HG03432 (cell line): Measurements from ENCODE around the gene CDH13.

Experiments used
- ATAC-seq: cut with Tn5 transposase; IDR thresholded peaks from one replicate; pipeline ENCODE4 v1.9.1; 2021; ENCODE audit warnings: mild to moderate bottlenecking, moderate library complexity; ENCODE audit not compliant: unreplicated experiment

Gene CDH13

DNA sequence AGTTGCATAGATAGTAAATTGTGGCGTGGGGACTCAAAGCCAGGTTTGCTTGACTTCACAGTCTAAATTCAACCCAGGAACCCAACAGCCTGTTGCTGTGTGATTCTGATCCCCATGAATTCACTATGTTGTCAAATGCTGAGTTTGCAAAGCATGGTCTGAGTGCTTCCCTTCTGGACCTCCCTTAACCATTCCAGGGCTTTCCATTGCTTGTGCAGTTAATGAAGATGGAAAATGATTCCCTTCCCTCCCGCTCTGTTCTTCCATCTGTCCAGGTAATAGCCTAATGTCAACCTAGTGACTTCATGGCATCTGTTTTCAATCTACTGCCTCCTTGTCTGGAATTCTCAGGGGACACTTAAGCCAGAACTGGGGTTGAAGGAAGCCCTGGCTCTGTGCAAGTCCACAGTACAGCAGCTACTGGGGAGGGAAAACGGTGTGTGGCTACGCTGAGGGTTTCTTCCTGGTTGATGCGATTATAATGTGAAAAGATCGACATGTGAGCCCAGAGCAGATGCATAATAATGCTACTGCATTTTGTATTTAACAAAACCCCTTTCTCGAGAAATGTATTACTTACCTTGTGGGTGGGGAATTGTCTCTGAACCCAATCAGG, 206.7 kb downstream of the CDH13 start:
- no peak for ATAC-seq

DNA sequence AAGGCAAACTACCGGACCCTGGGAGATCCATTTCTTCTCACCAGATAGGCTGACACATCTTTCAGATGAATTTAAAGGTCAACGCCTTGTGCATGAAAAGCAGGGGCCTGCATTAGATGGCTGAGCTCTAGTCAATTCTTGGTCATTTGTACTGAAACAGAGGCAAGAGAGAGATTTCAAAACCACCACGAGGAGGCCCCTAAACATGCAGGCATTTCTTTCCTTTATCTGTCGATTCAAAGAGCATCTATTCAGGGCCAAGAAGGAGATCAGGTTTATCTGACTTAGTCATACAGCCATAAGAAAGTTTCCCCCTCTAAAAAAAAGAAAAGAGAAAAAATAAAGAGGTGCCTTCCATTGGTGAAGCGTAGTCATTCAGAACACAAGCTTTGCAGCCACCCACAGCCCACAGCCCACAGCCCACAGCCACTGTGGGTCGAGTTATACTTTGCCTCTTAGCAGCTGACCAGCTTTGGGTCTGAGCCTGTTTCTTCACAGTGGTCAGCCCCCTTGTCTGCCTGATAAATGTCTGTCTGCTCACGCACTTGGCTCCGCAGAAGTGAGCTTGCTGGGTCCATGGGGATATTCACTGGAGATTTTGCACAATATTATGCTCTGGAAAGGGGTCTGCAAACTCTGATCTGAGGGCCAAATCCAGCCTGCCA, 207.5 kb downstream of the CDH13 start:
- ATAC-seq = no peak

DNA sequence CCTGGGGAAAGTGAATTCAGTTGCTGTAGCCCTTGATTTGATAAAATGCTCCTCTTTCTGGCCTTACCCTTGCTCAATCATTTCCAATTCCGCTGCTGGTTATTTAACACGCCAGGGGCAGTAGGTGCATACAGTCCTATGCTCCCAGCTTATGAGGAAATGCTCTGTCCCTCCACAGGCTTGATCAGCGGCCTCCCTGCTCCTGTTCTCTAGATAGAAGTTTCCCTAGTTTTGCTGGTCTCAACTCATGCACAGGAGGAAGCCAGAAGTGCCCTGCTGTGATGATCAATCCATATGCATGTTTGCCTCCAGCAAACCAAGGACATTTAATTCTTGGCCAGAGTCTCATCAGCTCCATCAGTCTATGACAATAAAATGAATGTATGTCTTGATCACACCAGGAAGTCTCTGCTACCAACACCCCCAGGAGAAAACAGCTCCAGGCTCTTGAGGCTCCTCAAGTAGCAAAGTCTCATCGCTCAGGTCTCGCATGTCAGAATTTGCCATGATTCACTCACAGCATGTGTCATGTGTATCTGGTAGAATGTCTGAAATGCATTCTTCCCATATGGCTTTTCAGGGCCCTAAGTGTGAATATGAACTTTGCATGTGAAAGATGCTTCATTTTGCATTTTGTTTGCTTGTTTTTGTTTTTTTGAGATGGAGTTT, 208.9 kb downstream of the CDH13 start:
- no peak for ATAC-seq

DNA sequence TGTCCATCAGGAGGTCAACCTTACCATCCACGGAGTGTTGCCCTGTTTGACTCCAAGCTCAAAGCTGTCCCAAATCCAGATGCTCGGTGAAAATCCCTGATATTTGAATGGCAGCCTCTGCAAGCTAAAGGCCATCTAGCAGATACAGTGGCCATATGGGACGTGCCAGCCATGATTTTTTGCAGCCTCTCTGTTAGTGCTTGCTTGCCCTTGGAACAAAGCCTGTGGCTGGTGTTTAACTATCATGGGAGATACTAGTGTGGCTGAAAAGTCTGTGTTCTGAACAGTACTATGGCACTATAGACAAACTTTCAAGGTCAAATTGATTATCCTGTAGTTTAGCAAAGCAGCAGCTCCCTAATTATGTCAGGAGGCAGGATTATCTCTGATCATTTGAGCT, 214.3 kb downstream of the CDH13 start:
- ATAC-seq = no peak

DNA sequence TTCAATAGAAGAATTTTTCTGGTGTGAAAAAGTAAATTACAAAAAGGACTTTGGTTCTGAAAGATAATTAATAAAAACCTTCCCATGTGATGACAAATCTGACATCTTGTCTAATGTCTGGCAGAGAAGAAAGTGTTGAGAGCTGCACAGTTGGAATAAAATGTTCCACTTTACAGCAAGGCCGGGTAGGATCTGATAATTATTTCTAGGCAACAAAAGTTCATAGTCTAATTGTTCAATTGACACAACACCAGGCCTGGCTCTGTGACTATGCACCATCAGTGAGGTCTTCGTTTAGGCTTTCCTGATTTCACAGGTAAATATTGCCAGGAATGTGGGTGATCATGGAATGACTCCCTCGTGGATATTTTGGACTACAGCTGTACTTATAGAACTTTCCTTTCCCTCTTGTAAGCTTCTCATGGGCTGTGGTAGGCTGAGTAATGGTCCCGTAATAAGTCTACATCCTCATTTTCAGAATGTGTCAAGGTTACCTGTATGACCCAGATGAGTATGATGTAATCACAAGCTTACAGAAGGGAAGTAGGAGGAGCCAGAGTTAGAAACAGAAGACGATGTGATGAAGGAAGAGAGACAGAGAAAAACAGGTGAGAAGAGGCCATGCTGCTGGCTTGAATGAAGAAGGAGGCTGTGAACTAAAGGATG, 217.0 kb downstream of the CDH13 start:
- ATAC-seq = no peak

DNA sequence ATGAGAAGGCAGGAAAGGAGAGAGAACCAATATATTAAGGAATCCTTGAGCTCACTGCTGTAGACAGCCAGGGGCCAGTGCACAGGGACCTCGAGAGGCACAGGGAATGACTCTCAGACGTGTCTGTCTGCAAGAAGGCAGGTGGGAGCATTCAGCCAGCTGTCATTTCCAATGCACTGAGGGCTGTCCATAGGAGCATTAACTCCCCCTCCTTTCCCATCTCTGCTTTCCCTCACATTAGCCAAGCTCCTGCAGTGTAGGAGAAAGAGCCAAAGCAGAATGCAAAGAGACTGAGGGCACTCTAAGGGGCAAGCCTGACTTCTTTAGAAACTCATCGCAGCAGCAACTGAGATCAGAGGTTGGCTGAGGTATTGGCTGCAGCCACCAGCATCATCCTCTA, 218.3 kb downstream of the CDH13 start:
- no peak for ATAC-seq

DNA sequence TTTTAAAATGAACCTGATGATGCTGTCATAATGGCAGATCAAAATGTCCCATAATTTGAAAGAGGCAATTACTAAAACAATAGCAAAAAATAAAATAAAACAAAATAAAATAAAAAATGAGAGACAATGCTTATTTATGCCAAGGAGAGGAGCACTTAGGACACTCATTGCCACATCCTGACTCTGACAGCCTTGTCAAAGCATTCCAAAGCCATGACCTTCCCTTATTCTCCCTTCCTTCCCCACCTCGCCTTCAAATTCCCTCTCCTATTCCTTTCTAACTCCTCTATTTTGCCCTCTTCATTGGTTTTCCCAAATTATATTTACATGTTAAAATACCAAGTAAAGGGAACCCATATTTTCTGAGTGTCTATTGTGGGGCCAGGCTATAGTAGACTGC, 220.0 kb downstream of the CDH13 start:
- no peak for ATAC-seq

DNA sequence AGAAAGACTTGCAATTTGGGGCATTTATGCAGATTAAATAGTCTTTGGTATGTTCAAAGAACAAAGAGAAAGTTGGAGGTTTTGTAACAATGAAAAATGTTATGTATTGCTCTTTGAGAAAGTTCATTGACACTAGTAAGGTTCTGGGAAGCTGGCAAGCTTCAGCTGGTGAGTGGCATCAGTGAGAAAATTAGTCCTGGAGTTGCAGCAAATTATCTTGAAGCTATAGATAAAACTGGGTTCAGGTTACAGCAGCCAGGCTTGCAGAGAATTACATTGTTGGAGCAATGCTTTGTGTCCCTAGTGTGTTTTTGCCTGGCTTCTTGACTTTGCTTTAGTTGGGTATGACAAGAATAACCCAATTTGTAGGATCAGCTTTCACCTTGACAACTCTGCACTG, 221.2 kb downstream of the CDH13 start:
- ATAC-seq = no peak

DNA sequence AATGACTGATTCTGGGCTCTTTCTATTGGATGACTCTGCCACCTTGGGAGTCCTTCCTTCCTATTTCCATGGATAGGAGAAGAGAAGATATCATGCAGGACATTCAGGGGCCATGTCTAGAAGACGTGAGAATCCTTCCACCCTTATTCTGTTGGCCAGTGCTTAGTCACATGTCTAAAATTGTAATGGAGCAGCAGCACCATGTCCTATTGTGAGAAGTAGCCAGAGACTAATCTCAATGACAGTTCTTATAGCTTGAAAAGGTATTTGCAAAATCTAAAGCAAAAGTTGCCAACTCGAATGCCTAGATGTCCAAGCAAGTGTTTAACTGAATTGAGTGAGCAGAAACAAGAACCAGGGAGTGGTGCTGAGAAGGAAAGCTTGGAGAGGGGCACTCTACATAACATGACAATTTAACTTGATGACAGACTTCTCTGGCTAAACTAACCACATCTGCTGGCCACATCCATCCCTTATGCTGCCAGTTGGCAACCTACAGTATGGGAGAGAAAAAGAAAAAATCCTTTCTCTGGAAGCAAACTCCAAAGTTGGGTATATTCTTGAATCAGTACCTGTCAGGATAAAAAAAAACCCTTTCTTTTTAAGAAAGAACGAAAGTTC, 225.7 kb downstream of the CDH13 start:
- no peak for ATAC-seq

DNA sequence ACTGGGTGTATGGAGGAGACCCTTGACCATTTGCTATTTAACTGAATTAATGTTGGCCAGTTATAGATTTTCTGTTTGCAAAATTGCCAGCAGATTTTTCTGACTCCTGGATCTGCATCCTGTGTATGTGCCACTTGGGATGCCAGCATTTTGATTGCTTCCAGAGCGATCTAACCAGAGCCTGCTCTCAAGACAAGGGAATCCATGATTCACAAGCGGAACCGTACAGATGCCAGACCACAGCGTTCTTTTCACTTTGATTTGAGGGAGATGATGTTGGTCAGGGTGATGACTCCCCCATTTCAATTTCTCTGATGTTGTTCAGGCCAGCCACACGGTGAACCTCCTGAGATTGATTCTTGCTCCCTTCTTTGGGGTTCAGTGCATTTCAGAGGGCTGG, 228.7 kb downstream of the CDH13 start:
- no peak for ATAC-seq

DNA sequence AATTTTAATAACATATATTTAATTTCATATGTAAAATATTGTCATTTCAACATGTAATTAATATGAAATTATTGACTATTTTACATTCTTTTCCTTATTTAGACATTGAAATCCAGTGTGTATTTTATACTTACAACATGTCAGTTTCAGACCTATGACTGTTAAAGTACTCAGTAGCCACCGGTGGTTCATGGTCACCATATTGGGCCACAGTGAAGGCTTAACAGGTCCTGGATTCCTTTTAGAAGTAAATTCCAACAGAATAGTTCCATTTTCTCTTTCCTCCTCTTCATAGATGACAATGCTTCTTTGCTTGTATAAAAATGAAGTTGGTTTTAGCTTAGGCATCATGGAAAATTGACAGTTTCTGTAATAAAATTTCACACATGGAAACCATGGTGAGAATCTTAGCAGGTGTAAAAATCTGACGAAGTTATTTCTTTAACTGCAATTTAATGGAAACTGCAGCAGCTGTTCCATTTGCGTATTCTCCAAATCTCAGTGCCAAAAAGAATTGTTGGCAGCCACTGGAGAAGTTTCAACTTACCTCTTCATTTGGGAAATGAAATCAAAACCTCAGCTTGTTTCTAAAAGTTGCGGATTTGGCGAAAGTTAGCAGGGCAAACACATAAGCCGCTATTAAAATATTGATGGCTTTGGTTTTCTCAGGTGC, 231.1 kb downstream of the CDH13 start:
- no peak for ATAC-seq

DNA sequence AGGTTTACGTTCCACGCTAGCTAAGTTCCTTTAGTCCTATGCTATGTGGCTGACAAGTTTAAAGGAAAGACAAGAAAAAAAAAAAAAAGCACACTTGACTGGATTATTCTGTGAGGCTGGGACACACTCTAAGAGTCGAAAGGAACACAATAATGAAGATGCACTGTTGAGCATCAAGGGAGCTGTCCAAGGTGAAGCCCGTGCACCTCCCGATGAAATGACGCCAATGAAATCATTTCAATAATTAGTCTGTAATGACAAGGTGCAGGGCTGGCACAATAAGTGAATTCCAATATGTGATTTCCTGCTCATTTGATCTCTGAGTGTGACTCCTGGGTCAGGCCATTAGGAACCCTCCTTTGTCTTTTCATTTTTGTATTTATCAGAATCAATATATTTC, 232.9 kb downstream of the CDH13 start:
- ATAC-seq = no peak

DNA sequence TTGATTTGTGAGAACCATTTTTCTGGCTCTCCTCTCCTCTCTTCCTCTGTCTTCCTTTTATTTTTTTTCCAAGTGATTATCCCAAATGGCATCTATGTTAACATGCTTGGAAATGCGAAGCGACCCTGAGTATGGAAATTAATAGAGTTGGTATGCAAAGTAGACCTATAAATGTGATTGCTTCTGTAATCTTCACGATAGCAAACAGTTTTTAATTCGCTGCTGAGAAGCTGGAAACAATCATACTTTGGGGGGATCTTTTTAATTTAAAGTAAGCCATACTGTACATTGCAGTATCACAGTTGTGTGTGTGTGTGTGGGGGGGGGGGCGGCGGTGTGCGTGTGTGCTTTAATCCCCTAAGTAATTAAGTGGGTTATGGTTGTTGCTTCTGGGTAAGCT, 233.3 kb downstream of the CDH13 start:
- no peak for ATAC-seq

DNA sequence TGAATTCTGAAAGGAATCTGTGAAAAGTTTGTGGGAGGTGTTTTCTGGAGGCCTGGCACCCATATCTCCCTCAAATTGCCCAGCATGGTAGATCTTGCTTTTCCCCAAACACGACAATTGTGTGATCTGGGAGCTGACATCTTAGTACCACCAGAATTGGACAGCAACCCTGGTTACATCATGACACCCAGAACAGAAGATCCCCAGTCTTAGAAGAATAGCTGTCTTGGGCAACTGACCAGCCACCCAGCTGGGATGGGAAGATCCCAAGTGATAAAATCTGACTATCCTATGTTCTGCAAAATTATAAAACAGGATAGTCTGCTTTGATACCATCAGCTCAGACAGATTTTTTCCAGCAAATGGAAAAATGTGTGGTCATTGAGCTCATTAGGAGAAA, 235.3 kb downstream of the CDH13 start:
- ATAC-seq = no peak

DNA sequence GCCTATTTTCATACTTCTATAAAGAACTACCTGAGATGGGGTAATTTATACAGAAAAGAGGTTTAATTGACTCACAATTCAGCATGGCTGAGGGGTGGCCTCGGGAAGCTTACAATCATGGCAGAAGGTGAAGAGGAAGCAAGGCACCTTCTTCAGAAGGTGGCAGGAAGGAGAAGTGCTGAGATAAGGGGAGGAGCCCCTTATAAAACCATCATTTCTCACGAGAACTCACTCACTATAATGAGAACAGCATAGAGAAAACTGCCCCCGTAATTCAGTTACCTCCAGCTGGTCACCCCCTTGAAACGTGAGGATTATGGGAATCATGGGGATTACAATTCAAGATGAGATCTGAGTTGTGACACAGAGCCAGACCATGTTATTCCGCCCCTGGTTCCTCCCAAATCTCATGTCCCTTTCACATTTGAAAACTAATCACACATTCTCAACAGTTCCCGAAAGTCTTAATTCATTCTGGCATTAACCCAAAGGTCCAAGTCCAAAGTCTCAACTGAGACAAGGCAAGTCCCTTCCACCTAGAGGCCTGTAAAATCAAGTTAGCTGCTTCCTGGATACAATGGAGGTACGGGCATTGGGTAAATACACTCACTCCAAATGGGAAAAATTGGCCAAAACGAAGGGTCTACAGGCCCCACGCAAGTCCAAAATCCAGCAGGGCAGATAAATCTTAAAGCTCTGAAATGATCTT, 237.7 kb downstream of the CDH13 start:
- no peak for ATAC-seq

DNA sequence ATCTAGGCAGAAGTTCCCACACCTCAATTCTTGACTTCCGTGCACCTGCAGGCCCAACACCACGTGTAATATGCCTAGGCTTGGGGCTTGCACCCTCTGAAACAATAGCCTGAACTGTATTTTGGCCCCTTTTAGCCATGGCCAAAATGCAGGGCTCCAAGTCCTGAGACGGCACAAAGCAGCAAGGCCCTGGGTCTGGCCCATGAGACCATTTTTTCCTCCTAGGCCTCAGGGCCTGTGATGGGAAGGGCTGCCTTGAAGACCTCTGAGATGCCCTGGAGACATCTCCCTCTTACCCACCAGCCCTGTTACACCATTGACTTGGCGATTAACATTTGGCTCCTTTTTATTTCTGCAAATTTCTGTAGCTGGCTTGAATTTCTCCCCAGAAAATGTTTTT, 238.6 kb downstream of the CDH13 start:
- no peak for ATAC-seq

DNA sequence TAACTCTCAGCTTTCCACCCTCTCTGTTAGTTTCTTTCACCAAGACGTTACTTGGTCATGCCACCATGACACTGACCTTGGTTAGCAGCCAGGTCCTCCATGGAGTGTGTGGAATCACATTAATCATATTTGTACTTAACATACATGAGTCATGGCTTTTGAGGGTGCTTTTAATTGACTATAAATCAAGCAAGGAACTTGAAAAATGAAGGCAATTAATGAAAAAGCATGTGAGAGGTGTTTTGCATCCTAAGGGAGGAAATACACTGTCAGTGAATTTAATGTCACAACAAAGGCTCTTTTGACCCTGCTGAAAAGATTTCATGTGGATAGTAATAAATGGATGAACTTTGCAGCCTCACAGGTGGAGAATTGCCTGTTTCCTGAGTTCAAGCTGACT, 240.7 kb downstream of the CDH13 start:
- no peak for ATAC-seq

DNA sequence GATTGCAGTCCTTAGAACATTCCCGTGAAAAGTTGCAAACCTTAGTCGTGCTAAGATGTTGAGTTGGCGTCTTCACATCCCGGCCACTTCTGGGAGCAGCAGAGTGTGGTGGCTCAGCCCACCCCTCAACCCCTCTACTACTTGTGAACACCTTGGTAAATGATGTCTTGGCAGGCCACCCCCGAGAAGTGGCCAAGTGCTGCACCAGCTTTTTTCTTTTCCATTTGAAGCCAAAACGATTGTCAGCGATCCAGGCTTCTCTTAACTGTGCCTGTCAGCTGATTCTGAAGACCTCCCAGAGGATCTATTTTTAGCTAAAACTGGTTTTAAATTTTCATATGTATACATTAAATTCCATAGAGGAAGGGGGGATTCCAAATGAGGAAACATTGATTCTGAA, 247.5 kb downstream of the CDH13 start:
- no peak for ATAC-seq

DNA sequence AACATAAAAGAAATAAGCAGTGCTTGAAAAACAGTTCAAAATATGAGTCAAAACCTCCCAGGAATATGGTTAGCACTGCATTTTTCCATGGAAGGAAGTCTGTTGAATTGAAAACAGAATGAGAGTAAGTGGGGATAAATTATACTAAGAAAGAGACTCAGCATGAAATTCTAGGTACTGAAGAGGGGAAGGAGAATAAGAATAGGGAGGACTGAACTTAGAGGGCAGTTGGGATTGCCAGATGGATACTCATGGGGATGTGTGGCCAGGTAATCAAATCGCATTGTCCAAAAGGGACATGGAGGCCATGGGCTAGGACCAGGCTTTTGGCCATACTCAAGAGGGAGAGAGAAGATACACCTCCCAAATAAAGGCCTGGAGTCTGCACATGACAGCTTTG, 247.9 kb downstream of the CDH13 start:
- ATAC-seq = no peak

DNA sequence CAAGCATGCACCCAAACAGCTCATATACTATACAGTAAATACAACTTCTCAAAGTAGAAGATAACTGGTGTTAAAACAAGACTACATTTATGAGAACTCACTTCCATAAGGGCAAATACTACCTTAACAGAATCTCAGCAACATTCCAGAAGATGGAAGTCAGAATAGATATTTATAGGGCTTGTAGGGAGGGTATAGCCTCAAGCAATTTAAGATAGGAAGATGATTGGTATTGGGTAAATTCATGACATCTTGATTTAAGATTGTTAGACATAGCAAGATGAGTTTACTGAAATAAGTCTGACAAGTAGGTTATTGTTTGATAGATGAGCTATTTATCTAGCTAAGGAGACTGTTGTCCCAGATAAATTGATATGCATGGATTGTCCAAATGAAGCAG, 250.2 kb downstream of the CDH13 start:
- no peak for ATAC-seq
